Mucosa of descending colon (tissue), 3 donors: Measurements from ENCODE around the gene EDRF1. TPM values are rescaled to one million over a fixed set of nuclear protein-coding genes. Genes with fewer than 3 reads are reported as not detected.

Experiments used
- ATAC-seq: fragments of 200-7000 bp; cut with Tn5 transposase; one replicate; pipeline ENCODE4 v1.9.1; 2020; ENCODE audit warnings: mild to moderate bottlenecking, moderate library complexity
- DNase-seq, 3 donors: peaks; one replicate each; pipeline ENCODE4 v3.0.0-alpha.2; 2020
- H3K36me3 ChIP-seq: fragments of 200-600 bp; one replicate; pipeline ENCODE4 v1.8.0; 2021; ENCODE audit warnings: low read depth, mild to moderate bottlenecking
- H3K4me1 ChIP-seq: fragments of 200-600 bp; one replicate; pipeline ENCODE4 v1.8.0; 2021; ENCODE audit warnings: low read depth, mild to moderate bottlenecking
- H3K4me3 ChIP-seq: fragments of 200-600 bp; one replicate; pipeline ENCODE4 v1.8.0; 2021; ENCODE audit warnings: mild to moderate bottlenecking
- H3K9me3 ChIP-seq: fragments of 200-600 bp; one replicate; pipeline ENCODE4 v1.8.0; 2021; ENCODE audit warnings: mild to moderate bottlenecking
- intact Hi-C, 2 donors: fragments of 100-400 bp; cut with DNase I in 1 of 2; cut with micrococcal nuclease in 1 of 2; formaldehyde crosslinking; loops; one replicate each; pipeline versions ENCODE4 v1.11.0 to v1.11.1; 2022; cut with DNase I, micrococcal nuclease
- total RNA-seq, 3 donors: library from RNA; stranded (reverse); fragmentation: NEBNext Ultra II Directional in 2 of 3; extraction: Animal tissue kit (Norgen Biotek cat#: 25700) in 2 of 3; gene quantifications; one replicate each; pipeline versions ENCODE4 v1.2.1 to v1.2.4, GENCODE V29; 2021 to 2023
- TF ChIP-seq, protein P1 (sequence below): fragments of 200-600 bp; IDR thresholded peaks from one replicate; pipeline ENCODE4 v1.8.0; 2022; ENCODE audit warnings: antibody characterized with exemption, mild to moderate bottlenecking
- donor health status: DM: no; HTN: no; CAD: no; lungs with moderate emphysema.
- donor health status: DM: no; HTN: no; CAD: no.
- donor health status: DM: no; HTN: yes; CAD: no.

The EDRF1 gene
- total RNA-seq, 3 donors from 2014 or later, result 20.3 to 24.3 (median 23.5) TPM

DNA sequence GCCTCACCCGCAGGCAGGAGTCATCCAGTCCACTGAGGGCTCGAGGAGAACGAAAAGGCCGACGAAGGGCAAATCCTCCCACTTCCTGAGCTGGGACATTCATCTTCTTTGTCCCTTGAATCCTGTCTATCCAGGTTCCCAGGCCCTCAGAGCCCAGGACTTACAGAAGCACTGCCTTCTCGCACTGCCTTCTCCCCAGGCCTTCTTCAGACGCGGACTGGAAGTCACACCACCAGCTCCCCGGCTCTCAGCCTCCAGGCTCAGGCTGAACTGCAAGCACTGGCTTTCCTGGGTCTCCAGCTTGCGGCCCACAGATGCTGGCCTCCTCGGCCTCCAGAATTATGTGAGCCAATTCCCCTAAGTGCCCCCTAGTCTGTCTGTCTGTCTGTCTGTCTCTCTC, 62.5 kb downstream of the EDRF1 start:
- DNase-seq (no peak), ATAC-seq (no peak)
- Histone ChIP-seq H3K4me1 (no peaks in the 10 kb centered on the region), H3K36me3 (no peaks in the 10 kb centered on the region), H3K9me3 (no peaks in the 10 kb centered on the region), H3K4me3 (no peak overlapping the region)
- intact Hi-C loops, result no loop called here
- TF ChIP-seq, protein P1, sequence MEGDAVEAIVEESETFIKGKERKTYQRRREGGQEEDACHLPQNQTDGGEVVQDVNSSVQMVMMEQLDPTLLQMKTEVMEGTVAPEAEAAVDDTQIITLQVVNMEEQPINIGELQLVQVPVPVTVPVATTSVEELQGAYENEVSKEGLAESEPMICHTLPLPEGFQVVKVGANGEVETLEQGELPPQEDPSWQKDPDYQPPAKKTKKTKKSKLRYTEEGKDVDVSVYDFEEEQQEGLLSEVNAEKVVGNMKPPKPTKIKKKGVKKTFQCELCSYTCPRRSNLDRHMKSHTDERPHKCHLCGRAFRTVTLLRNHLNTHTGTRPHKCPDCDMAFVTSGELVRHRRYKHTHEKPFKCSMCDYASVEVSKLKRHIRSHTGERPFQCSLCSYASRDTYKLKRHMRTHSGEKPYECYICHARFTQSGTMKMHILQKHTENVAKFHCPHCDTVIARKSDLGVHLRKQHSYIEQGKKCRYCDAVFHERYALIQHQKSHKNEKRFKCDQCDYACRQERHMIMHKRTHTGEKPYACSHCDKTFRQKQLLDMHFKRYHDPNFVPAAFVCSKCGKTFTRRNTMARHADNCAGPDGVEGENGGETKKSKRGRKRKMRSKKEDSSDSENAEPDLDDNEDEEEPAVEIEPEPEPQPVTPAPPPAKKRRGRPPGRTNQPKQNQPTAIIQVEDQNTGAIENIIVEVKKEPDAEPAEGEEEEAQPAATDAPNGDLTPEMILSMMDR, result no peak

DNA sequence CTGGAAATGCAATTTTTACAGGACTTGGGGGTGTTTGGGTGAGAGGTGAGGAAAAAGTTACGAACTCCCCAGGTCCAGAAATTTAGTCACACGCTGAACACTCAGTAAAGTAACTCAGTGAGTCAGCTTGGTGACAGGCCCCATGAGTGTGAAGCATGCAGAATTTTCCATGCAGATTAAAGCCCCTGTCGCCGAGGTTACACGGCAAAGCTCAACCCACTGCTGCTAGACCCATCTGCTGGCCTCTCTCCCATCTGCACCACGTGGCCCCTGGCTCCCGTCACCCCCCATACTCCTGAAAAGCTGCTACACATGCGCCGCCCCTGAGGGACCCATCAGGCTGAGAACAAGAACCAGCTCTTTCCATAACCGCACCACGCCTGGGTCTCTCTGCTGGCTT, 63.1 kb downstream of the EDRF1 start:
- TF ChIP-seq, protein P1, result no peak
- no peaks in the 10 kb centered on the region for H3K4me1 ChIP-seq
- H3K9me3 ChIP-seq, result no peaks in the 10 kb centered on the region
- ATAC-seq, result no peak
- no peaks in the 10 kb centered on the region for H3K36me3 ChIP-seq
- DNase-seq, result no peak
- H3K4me3 ChIP-seq, result no peak overlapping the region
- intact Hi-C loops, result no loop called here

DNA sequence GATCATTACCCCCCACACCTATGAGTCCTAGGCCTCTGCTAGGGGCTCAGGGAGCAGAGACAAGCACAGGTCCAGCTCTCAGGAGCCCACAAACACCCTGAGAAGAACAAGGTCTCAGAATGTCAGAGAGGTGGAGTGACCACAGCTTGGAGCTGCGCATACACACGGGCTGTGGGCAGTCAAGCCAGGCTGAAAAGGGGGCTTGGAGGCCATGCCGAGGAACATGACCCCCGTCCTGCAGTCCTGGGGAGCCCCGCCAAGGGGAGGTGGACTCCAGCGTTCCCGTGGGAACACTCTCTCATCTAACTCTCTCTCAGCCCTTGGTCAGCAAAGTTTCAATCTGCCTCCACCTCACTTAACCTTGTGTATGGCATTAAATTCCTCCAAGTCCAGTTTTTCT, 63.9 kb downstream of the EDRF1 start:
- Histone ChIP-seq H3K4me1 (no peaks in the 10 kb centered on the region), H3K4me3 (no peak overlapping the region), H3K36me3 (no peaks in the 10 kb centered on the region), H3K9me3 (no peaks in the 10 kb centered on the region)
- intact Hi-C loops, result no loop called here
- DNase-seq (no peak), ATAC-seq (no peak)
- TF ChIP-seq, protein P1, result no peak

DNA sequence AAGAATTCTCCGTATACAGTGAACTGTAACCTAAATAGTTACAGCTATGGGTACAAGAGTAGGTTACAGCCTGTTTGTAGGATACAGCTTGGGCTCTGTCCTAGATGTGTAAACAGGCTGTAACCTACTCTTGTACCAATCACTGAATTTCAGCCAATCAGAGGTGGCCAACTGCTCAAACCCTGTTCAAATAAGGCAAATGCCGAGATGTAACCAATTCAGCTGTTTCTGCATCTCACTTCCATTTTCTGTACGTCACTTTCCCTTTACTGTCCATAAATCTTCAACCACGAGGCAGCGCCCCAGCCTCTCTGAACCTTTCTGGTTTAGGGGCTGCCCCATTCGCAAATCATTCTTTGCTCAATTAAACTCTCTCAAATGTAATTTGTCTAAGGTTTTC, 64.4 kb downstream of the EDRF1 start:
- TF ChIP-seq, protein P1, result no peak
- intact Hi-C loops, result no loop called here
- ATAC-seq, result no peak
- Histone ChIP-seq H3K4me1 (no peaks in the 10 kb centered on the region), H3K9me3 (no peaks in the 10 kb centered on the region), H3K36me3 (no peaks in the 10 kb centered on the region), H3K4me3 (no peak overlapping the region)
- DNase-seq, result no peak

DNA sequence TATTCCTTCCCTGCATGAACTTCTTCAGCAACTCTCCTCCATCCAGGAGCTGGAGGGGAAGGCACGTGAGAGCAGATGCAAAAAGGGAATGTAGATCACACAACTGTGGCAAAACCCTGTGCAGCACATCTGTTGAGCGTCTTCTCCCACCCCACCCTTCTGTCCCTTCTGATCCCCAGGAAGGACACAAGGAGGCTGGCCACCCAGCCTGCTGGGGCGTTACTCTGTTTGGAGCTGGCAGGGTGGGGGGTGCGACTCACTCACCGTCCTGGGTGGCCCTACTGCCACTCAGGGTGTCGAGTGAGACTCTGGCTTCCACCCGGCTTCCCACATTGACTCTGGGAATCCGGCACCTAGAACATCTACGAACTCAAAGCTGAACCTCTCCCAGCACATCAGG, 66.3 kb downstream of the EDRF1 start:
- intact Hi-C loops, result no loop called here
- DNase-seq (no peak), ATAC-seq (no peak)
- no peaks in the 10 kb centered on the region for H3K4me1 ChIP-seq
- TF ChIP-seq, protein P1, result no peak
- H3K4me3 ChIP-seq, result no peak overlapping the region
- H3K9me3 ChIP-seq, result no peaks in the 10 kb centered on the region
- H3K36me3 ChIP-seq, result no peaks in the 10 kb centered on the region
